Activated CD8-positive, alpha-beta memory T cell treated with anti-CD3 and anti-CD28 coated beads, Interleukin-2, amount 50 U/mL, for 4 hours (primary cell): ENCODE measurements around the gene PRKCA.
A peak's percentile ranks its signal among the peaks of the same experiment; 100 is the strongest.
"Not testable (repeated sequence)": the region's sequence is repeated elsewhere in the genome, so short reads cannot be mapped to it uniquely, and the experiment has no call there.

Source experiments
- DNase-seq: peaks from one replicate; pipeline ENCODE4 v3.0.0-alpha.2; 2020

Gene PRKCA

GRCh38 chr17:66354981-66355380 is 52.6 kb downstream of the PRKCA start:
- DNase-seq, result no peak

DNA sequence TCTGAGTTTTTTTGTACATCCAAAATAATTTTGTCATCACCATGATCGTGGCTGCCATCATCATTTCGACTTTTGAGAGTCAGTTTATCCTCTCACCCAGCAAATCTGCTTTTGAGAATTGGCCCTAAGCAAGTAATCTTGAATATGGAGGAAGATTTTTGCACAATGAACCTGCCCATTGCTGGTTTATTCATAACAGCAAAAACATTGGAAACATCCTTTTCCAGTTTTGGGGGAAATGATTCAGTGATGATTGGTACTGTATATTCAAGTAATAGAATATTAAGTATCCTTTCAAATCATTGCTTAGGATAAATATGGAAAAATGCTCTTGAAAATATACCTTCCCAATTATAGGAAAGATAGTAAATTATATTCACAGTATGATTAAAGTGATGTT is 53.1 kb downstream of the PRKCA start:
- no peak for DNase-seq

DNA sequence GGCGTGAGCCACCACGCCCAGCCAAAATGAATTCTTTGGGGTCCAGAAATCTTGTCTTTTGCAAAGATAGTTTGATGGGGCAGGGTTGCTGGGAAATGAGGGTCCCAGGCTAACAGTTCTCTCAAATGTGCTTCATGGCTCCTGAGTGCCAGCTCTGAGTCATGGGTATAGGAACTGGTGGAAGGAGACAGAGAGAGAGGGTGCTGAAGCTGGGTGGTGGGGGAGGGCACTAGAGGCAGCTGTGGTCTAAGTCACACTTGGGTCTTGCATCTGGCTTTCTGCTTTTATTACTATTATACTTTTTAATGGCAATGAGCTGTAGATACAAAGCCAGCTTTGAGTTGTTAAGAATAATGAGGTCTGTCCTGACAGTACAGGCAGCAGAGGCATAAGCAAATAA is 54.6 kb downstream of the PRKCA start:
- DNase-seq, result no peak

DNA sequence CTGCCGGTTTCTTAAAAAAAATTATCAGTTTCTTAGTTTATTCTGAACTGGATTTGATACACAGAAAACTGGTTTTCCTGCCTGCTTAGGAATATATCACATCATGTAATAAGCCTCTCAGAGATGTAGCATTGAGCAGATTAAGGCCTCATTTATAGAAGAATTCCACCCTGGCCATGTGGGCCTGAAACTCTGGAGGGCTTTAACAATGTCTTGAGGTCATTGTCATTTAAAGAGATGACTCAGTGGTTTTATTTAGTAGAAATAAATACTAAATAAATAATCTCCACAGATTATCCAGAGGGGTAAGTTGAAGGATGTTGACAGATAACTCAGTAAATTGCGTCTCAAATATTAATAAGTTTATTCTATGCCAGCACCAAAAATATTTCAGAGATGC is 56.9 kb downstream of the PRKCA start:
- no peak for DNase-seq

GRCh38 chr17:66360961-66361565 is 58.6 kb downstream of the PRKCA start:
- not testable (repeated sequence) for DNase-seq

- no peak for DNase-seq
Measured at GRCh38 chr17:66364508-66364907, 62.1 kb downstream of the PRKCA start.

GRCh38 chr17:66364990-66365490 is 62.6 kb downstream of the PRKCA start:
- DNase-seq, result no peak

DNA sequence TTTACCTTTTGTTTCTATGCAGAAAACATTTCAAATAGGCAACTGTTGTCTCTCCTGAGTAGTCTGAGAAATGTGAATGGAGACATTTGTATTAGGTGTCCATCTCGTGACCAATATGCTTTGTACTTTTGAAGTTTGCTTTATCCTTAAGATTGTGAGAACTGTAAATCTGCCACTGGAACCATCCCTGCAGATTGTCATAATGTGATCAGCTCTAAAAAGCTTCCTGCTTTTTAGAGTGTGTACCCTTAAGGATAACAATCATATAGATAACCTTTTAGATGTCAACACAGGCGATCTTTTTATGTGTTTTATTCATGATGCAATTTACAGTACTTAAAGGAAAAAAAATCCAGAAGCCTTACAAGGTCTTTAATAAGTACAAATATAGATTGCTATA is 63.5 kb downstream of the PRKCA start:
- no peak for DNase-seq

GRCh38 chr17:66367107-66367506 is 64.7 kb downstream of the PRKCA start:
- no peak for DNase-seq

DNA sequence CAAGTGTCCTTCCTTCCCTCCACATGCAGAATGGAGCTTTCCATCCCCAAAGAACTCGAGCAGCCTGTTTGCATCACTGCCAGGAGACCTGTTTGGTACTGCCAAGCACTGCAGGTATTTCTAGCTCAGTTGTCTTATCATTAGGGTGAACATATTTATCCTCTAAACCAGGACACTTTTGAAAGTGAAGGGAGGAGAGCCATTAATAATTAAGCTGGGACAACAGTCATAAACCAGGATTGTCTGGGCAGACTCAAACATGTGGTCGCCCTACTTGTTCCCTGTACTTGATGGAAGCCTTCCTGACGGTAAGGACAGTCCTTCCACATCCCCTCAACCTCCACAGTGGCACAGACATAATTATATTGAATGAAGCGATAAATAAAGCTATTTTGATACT is 67.4 kb downstream of the PRKCA start:
- DNase-seq, result no peak

DNA sequence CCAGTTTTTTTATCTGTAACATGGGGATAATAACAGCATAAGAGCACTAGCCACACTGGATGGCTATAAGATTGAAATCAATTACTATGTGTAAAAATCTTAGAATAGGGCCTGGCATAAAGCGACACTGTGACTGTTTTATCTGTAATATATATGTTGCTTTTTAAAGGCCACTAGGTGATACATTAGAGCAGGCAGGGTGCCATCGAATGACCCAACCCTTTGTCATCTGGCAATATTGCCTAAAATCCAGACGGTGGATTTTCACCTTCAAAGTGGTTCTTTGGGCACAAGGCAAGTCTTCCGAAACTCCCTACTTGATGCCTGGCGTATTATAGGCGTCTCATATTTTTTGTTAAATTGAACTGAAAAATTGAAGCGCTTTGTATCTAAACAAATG is 69.1 kb downstream of the PRKCA start:
- DNase-seq, result no peak

DNA sequence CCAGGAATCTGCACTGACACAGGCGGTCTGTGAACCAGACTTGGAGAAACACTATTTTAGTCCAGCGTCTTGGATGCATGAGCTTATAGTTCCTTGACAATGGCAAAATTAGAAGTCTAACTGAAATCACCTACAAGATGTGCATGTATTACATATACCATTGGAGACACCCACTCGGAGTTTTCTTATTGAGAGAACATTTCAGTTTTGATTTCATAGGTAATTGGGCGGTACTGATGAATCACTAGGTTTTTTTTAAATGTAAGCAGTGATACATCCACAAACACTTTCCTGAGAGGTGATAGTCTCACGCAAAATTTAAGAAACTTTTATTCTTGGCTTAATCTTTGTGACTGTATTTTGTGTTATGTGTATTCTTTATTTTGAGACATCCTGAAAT is 69.8 kb downstream of the PRKCA start:
- DNase-seq, result no peak

DNA sequence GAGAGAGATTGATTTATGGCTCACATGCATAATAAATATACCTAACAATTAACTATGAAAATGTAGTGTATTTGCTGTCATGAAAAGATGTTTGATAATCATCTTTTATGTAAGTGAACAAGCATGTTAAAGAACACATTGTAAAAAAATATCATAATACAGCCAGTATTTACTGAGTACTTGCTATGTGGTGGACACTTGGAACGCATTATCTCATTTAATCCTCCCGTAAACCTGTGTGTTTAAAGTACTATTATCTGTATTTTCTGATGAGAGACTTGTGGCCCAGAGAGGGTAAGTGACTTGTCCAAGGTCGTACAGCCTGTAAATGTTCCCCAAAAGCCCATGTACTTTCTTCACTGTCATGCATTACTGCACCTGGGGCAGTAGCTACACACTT is 70.7 kb downstream of the PRKCA start:
- no peak for DNase-seq

- peak; percentile 44 for DNase-seq
Measured at GRCh38 chr17:66373944-66374817, 71.8 kb downstream of the PRKCA start.

GRCh38 chr17:66375121-66375520 is 72.7 kb downstream of the PRKCA start:
- no peak for DNase-seq

GRCh38 chr17:66378296-66378695 is 75.9 kb downstream of the PRKCA start:
- DNase-seq, result no peak

DNA sequence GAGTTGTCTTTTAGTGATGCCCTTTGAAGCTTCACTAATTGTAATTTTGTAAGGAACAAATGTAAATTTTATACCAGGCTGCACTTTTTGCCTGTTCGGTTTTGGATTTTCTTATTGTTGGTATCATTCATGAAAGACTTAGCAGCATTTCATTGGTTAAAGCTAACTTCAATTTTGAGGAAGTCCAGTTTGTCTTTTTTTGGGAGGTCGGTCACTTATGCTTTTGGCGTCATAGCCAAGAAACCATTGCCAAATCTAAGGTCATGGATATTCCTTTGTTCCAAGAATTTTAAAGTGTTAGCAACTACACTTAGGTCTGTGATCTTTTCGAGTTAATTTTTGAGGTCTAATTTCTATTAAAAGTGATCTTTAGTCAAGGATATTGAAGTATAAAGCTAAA is 77.1 kb downstream of the PRKCA start:
- DNase-seq, result no peak

- no peak for DNase-seq
Measured at GRCh38 chr17:66379996-66380395, 77.6 kb downstream of the PRKCA start.

- no peak for DNase-seq
Measured at GRCh38 chr17:66381701-66382362, 79.4 kb downstream of the PRKCA start.

DNA sequence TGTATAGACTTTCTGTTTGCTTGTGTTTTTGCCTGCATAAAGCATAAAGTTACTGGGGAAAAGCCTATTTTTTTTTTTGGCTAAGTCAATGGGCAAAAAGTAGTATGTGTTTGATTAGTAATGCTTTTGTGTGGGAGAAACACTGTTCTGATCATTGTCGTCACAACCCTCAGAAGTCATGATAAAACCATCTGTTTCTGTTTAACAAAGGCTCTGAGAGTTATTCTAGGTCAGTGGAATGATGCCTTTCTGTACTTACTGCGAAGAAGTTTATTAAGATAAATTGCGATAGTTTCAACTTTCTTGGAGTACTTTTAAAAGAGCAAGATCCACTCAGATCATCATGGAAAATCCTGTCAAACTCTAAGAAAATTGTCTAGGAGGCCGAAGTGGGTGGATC is 80.9 kb downstream of the PRKCA start:
- no peak for DNase-seq

- DNase-seq, result no peak
Measured at GRCh38 chr17:66386498-66387351, 84.3 kb downstream of the PRKCA start.

GRCh38 chr17:66387392-66387981 is 85.1 kb downstream of the PRKCA start:
- DNase-seq, result no peak
